HG03521 (cell line): ENCODE results near the gene YRDC.

ENCODE experiments used
- ATAC-seq: cut with Tn5 transposase; IDR thresholded peaks from one replicate; pipeline ENCODE4 v1.9.1; 2021; ENCODE audit warnings: mild to moderate bottlenecking, moderate library complexity; ENCODE audit not compliant: unreplicated experiment

The YRDC gene

GRCh38 chr1:37807555-37808368, at the start of gene YRDC, which contains the start of gene C1orf122:
TSS of gene YRDC (minus strand) at chr1:37808208. CDS start at chr1:37808180, 28 bp downstream.
TSS of gene C1orf122 (plus strand) at chr1:37807790. CDS start at chr1:37808405, 615 bp downstream.
- ATAC-seq: peak; percentile 88

- no peak for ATAC-seq
Observed at GRCh38 chr1:37854406-37854805, 46.4 kb upstream of the YRDC start.

GRCh38 chr1:37853157-37853556, 45.1 kb upstream of the YRDC start:
- no peak for ATAC-seq

GRCh38 chr1:37851782-37852210, 43.8 kb upstream of the YRDC start:
- ATAC-seq: no peak

GRCh38 chr1:37851262-37851661, 43.3 kb upstream of the YRDC start:
- ATAC-seq: no peak

- no peak for ATAC-seq
Observed at GRCh38 chr1:37850352-37850955, 42.4 kb upstream of the YRDC start.

- ATAC-seq: no peak
Observed at GRCh38 chr1:37849480-37849879, 41.5 kb upstream of the YRDC start.

GRCh38 chr1:37846647-37847339, 38.8 kb upstream of the YRDC start:
- ATAC-seq: no peak

- no peak for ATAC-seq
Observed at GRCh38 chr1:37845786-37846185, 37.8 kb upstream of the YRDC start.

- no peak for ATAC-seq
Observed at GRCh38 chr1:37845049-37845646, 37.1 kb upstream of the YRDC start.

- no peak for ATAC-seq
Observed at GRCh38 chr1:37844536-37844935, 36.5 kb upstream of the YRDC start.

GRCh38 chr1:37841652-37842051, 33.6 kb upstream of the YRDC start:
- no peak for ATAC-seq

- ATAC-seq: no peak
Observed at GRCh38 chr1:37840711-37841110, 32.7 kb upstream of the YRDC start.

GRCh38 chr1:37839676-37840075, 31.7 kb upstream of the YRDC start:
- ATAC-seq: no peak

GRCh38 chr1:37836788-37837187, 28.8 kb upstream of the YRDC start:
- ATAC-seq: no peak

GRCh38 chr1:37831809-37832208, 23.8 kb upstream of the YRDC start:
- no peak for ATAC-seq

- no peak for ATAC-seq
Observed at GRCh38 chr1:37831109-37831508, 23.1 kb upstream of the YRDC start.

GRCh38 chr1:37828410-37829074, 20.5 kb upstream of the YRDC start:
- ATAC-seq: no peak

GRCh38 chr1:37825506-37825905, 17.5 kb upstream of the YRDC start:
- no peak for ATAC-seq

- no peak for ATAC-seq
Observed at GRCh38 chr1:37824001-37824400, 16.0 kb upstream of the YRDC start.
